Embryonic facial prominence (tissue), 1 donor: ENCODE results near the gene AADACL4.
A peak's percentile ranks its signal among the peaks of the same experiment; 100 is the strongest.

Experiments used
- DNase-seq: peaks from one replicate; pipeline ENCODE4 v3.0.0-alpha.2; 2016; ENCODE audit errors: extremely low spot score

AADACL4 gene

GRCh38 chr1:12613180-12613579 is 30.7 kb upstream of the AADACL4 start:
- no peak for DNase-seq

- no peak for DNase-seq
These were observed 29.3 kb upstream of the AADACL4 start for GRCh38 chr1:12614402-12615158.

- no peak for DNase-seq
These were observed 28.6 kb upstream of the AADACL4 start for GRCh38 chr1:12615159-12615864.

- DNase-seq, result peak; percentile 43
These were observed 27.8 kb upstream of the AADACL4 start for GRCh38 chr1:12615865-12616708.

GRCh38 chr1:12616709-12617373 is 27.0 kb upstream of the AADACL4 start:
- no peak for DNase-seq

GRCh38 chr1:12617511-12617900 is 26.4 kb upstream of the AADACL4 start:
- DNase-seq, result no peak

GRCh38 chr1:12617901-12618660 is 25.8 kb upstream of the AADACL4 start, which contains the start of gene DHRS3:
Gene DHRS3 (minus strand): TSS chr1:12618210. CDS start chr1:12617348, 862 bp downstream.
- DNase-seq, result peak; percentile 72

- DNase-seq, result no peak
These were observed 25.3 kb upstream of the AADACL4 start for GRCh38 chr1:12618661-12618964.

- DNase-seq, result no peak
These were observed 24.7 kb upstream of the AADACL4 start for GRCh38 chr1:12618965-12619791.

- peak; percentile 79 for DNase-seq
These were observed 23.9 kb upstream of the AADACL4 start for GRCh38 chr1:12619792-12620487.

GRCh38 chr1:12620488-12620865 is 23.4 kb upstream of the AADACL4 start:
- DNase-seq, result no peak

GRCh38 chr1:12620931-12621330 is 23.0 kb upstream of the AADACL4 start:
- DNase-seq, result no peak

- DNase-seq, result peak; percentile 40
These were observed 22.2 kb upstream of the AADACL4 start for GRCh38 chr1:12621346-12622335.

- DNase-seq, result no peak
These were observed 21.4 kb upstream of the AADACL4 start for GRCh38 chr1:12622506-12622905.

- DNase-seq, result no peak
These were observed 18.6 kb upstream of the AADACL4 start for GRCh38 chr1:12625276-12625675.

GRCh38 chr1:12626888-12627287 is 17.0 kb upstream of the AADACL4 start:
- no peak for DNase-seq

- no peak for DNase-seq
These were observed 16.6 kb upstream of the AADACL4 start for GRCh38 chr1:12627296-12627695.

GRCh38 chr1:12629511-12629956 is 14.4 kb upstream of the AADACL4 start:
- DNase-seq, result no peak
